HG03354 (cell line): ENCODE results near the gene JPT2.
"Not testable (repeated sequence)": the region's sequence is repeated elsewhere in the genome, so short reads cannot be mapped to it uniquely, and the experiment has no call there.

Source experiments
- ATAC-seq: cut with Tn5 transposase; IDR thresholded peaks from one replicate; pipeline ENCODE4 v1.9.1; 2021; ENCODE audit warnings: mild to moderate bottlenecking; ENCODE audit not compliant: unreplicated experiment, poor library complexity, severe bottlenecking

JPT2 gene

DNA sequence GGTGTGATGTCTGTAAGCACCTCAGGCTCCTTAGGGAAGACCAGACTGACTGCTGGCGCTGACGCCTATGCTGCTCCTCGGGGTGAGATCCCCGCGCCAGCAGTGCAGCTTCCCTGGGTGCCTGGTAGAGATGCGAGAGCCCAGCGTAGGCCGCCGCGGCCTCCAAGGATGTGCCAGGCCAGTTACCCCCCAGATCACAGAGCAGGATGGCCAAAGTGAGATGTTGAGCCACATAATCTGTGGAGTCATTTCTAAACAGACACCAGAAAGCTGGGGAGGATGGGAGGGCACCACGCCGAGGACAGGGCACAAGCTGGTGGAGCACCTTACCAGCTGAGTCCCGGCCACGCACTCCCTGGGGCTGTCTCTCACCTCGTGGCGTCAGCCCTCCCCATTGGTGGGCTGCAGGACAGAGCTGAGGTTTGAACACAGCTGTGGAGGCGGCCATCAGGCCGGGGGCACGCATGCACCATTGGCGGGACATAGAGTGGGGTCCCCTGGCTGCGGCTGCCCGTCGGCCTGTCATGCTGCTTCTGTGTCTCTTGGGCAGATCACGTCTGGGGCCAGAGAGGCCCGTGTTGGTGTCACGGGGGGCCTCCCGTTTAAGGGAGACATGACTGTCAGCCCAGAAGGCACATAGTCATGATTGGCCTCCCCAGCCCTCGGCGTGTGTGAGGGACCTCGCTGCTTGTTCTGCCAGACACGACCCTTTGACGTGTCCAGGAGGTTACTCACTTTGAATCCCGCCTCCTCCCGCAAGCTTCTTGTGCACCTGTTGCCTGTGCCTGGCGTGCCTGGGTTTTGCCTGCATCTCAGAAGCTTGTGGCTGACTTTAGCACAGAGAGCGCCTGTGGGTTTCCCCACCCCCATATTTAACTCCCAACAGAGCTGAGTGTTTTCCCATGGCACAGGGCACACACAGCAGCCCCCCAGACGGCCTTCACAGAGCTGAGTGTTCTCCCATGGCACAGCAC is 49.9 kb downstream of the JPT2 start:
- ATAC-seq, result no peak

- ATAC-seq, result no peak
These were observed 50.9 kb downstream of the JPT2 start for GRCh38 chr16:1729026-1729425.

DNA sequence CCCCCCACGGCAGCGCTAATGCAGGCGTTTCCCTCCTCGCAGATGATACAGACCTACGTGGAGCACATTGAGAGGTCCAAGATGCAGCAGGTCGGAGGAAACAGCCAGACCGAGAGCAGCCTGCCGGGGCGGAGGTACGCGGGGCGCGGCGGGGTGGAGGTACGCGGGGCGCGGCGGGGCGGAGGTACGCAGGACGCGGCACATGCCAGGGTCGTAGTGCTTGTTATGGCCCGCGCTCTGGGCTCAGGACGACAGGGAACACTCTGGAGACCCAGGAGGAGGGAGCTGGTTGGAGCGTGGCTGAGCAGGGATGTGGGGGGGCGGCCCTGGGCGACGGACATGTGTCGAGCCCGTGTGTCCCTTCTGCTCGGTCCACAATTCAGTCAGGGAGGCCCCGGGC is 51.4 kb downstream of the JPT2 start:
- ATAC-seq, result no peak

DNA sequence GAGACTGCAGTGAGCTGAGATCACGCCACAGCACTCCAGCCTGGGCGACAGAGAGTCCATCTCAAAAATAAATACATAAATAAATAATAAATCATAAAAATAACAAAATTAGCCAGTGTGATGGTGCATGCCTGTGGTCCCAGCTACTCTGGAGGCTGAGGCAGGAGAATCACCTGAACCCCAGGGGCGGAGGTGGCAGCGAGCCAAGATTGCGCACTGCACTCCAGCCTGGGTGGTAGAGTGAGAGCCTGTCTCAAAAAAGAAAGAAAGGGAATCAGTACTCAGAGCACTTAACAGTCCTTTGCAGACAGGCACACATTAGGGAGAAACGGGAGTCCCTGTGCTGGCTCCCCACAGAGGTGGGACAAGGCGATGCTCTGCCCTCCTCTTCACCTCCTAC is 53.0 kb downstream of the JPT2 start:
- no peak for ATAC-seq

DNA sequence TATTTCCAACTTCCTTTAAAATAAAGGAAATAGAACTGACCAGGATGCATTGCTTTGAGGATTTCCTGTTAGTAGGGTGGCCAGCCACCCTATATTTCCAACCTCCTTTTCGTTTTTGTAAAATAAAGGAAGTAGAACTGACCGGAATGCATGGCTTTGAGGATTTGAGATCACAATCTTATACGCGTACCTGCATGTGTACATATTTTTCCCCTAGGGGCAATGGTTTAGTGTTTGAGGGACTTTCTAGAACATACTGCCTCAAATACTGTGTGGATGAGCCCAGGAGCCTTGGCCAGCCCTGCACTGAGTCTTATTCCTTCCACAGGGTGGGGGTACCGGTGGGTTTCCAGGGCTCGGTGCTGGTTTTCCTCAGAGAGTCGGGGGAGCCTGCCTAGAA is 53.5 kb downstream of the JPT2 start:
- ATAC-seq, result no peak

- ATAC-seq, result no peak
These were observed 54.0 kb downstream of the JPT2 start for GRCh38 chr16:1732071-1732470.

GRCh38 chr16:1732551-1732987 is 54.5 kb downstream of the JPT2 start:
- ATAC-seq, result not testable (repeated sequence)

DNA sequence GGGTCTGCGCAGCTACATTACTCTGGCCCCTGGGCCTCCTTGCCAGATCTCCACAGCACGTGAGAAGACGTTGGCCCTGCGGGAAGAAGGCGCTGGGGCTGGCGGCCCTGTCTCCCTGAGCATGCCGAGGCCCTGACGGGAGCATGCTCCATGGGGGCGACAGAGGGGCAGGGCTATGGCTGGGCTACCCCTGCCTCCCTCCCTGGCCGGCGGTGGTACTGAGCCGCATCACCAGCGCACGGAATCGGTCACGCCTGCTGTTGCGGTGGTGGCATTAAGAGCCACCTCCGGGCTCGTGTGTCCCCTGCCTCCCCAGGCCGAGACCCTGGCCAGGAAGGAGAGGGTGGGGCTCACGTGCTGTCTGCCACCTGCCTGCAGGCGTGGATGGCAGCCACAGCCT is 56.0 kb downstream of the JPT2 start:
- no peak for ATAC-seq

DNA sequence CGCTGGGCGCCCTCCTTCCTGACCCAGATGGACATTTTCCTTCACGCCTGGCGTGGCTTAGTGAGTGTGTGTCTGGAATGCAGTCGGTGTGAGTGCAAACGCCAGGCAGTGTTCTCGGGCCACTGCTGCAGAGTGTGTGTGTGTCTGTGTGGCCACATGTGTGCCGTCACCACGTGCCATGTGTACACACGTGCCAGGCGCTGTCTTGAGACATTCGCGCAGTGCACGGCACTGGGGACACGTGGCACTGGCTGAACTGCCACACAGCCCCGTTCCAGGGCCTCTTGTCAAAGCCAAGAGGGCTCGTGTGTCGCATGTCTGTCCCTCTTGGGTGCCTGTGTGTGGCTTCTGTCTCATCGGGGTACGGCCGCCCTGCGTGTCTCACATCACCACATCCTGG is 56.7 kb downstream of the JPT2 start:
- no peak for ATAC-seq

DNA sequence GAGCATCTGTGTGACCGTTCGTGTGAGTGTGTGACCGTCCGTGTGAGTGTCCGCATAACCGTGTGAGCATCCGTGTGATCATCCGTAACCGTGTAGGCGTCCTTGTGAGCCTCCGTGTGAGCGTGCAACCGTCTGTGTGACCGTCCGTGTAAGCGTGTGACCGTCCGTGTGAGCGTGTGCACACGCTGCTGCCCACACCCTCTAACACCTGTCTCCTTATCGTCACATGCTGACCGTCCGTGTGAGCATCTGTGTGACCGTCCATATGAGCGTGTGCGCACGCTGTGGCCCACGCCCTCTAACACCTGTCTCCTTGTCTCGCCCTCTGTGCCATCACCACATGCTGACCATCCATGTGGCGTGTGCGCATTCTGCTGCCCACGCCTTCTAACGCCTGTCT is 62.2 kb downstream of the JPT2 start:
- no peak for ATAC-seq

- ATAC-seq, result no peak
These were observed 62.9 kb downstream of the JPT2 start for GRCh38 chr16:1740781-1741490.

- no peak for ATAC-seq
These were observed 63.6 kb downstream of the JPT2 start for GRCh38 chr16:1741553-1742165.

GRCh38 chr16:1743376-1744337 is 65.6 kb downstream of the JPT2 start:
- ATAC-seq, result no peak

DNA sequence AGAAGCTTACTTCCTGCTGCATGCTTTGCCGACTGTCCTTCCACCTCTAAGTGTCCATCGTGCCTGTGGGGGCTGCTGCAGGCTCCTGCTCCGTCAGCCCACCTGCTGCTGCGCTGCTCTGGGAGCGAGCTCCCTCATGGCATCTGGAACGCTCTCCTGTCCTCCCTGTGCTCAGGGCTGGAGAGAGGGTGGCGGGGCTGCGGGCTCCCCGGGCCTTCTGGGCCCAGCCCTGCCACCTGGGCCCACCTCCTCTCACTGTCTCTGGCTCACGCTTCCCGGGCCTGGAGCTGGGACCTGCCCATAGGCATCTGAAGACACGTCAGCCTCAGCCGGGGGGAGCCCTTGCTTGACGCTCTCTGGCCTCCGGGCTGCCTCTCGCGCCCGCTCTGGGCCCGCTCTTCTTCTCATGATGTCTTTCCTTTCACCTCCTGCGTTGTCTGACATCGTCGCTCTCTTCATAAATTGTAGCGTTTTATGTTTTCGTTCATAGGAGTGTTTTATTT is 66.3 kb downstream of the JPT2 start:
- ATAC-seq, result no peak

DNA sequence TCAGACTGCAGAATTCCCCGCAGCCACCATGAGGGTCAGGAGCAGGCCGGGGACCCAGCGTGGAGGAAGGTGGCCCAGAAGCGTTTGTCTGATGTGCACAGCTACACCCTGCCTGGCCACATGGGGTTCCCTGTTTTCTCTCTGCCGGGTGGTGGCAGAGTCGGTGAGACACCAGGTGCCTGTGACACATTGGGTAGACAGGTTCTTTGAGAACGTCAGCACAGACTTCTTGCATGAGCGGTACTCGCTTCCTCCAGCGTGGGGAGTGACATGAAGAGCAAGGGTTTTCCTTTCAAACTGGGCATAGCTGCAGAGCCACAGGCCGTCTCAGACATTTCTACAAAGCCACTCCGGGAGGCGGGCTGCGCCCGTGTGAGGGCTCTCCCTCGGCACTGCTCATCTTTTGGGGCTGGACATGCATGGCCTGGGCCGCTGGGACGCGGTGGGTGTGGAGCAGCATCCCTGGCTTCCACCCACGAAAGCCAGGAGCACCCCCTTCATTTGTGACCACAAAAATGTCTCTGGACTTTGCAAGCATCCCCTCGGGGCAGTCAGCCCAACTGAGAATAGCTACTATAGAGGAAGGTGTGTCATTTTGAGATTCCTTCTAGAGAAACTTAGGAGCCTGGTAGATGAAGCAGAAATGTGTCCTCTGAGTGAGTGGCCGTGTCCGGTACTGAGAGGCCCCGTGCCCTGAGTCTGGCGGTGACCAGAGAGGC is 67.3 kb downstream of the JPT2 start:
- no peak for ATAC-seq

GRCh38 chr16:1745900-1746692 is 68.0 kb downstream of the JPT2 start:
- no peak for ATAC-seq

- no peak for ATAC-seq
These were observed 68.7 kb downstream of the JPT2 start for GRCh38 chr16:1746693-1747195.

GRCh38 chr16:1747934-1748333 is 69.9 kb downstream of the JPT2 start:
- no peak for ATAC-seq
